NCI-H1105 treated with DMSO at 0.1 percent for 48 hours (cell line): ENCODE results near the gene RASSF5.
A peak's percentile ranks its signal among the peaks of the same experiment; 100 is the strongest.
"Not testable (repeated sequence)": the region's sequence is repeated elsewhere in the genome, so short reads cannot be mapped to it uniquely, and the experiment has no call there.

Experiments
- DNase-seq: peaks from one replicate; lab custom pipeline; 2025; lab: John Stamatoyannopoulos, UW

The RASSF5 gene

GRCh38 chr1:206476591-206476990 is 30.7 kb upstream of the RASSF5 start:
- DNase-seq: no peak

- DNase-seq: no peak
Measured at GRCh38 chr1:206477110-206477509, 30.2 kb upstream of the RASSF5 start.

DNA sequence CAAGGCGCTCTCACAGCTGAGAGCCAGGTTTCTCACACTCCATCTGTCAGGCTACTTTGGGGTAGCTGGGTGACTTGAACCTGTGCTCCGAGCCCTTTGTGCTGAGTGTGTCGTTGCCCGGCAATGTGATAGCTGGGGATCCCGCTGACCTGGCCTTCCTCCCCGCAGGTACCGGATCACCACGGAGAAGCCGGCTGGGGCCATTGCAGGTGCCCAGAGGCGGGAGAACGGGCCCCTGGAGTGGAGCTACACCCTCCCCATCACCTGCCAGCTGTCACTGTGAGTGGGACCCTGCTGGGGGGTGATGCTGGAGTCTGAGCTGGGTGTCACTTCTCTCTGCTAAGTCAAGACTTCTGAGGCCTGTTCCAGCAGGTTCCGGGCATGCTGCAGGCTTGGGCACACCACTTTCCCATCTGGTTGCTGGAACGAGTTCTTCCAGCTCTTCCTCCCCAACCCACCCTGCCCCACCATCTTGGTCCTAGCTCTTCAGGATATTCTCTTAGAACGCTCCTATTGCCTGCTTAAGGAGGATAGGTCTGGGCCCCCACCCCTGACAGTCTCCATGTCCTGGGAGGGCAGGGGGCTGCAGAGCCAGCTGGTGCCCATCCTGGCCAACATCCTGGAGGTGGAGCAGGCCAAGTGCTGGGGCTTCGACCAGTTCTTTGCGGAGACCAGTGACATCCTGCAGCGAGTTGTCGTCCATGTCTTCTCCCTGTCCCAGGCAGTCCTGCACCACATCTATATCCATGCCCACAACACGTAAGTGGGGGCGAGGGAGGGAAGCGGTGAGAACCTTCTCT is 29.6 kb upstream of the RASSF5 start:
- no peak for DNase-seq

DNA sequence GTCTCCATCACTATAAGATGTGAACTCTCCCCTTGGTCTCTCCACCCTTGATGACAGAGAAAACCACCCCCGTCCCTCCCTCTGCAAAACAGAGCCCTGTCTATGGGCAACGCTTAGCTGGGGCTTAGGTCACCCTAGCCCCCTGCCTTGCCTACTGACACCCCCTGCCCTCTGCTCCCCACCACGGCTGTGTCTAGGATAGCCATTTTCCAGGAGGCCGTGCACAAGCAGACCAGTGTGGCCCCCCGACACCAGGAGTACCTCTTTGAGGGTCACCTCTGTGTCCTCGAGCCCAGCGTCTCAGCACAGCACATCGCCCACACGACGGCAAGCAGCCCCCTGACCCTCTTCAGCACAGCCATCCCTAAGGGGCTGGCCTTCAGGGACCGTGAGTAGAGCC is 28.6 kb upstream of the RASSF5 start:
- DNase-seq: no peak

DNA sequence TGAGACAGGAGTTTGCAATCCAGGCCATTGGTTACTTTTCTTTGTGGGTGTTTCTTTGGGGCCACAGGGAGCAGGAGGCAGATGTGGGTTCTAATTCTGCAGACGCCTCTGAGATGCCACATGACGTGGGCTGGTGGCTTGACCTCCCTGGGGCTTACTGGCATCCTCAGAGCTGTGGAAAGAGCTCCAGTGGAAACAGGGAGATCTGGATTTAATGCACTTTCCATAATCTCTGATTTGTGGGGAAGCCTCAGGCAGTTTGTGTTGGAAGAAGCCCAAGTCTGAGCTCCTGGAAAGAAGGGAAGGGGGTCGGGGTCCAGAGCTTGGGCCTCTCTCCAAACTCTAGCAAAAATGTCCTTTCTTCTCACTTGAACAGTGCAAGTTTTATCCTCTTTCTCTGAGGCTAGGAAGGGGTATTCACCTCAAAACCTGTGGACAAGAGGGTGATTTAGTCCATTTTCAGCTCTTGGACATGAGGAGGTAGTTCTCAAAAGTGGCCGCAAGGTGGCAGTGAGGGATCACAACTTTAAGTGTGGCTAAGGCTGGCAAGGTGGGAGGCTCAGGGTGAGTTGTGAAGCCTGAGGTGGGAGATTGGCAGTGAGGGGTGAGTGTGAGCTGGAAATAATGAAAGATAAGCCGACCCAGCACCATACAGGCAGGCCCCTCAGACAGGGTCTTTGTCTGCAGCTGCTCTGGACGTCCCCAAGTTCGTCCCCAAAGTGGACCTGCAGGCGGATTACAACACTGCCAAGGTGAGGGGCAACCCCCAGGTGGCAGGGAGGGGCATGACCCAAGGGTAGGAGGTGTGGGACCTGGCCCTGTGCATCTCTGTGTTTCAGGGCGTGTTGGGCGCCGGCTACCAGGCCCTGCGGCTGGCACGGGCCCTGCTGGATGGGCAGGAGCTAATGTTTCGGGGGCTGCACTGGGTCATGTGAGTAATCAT is 27.9 kb upstream of the RASSF5 start:
- DNase-seq: peak; percentile 66

DNA sequence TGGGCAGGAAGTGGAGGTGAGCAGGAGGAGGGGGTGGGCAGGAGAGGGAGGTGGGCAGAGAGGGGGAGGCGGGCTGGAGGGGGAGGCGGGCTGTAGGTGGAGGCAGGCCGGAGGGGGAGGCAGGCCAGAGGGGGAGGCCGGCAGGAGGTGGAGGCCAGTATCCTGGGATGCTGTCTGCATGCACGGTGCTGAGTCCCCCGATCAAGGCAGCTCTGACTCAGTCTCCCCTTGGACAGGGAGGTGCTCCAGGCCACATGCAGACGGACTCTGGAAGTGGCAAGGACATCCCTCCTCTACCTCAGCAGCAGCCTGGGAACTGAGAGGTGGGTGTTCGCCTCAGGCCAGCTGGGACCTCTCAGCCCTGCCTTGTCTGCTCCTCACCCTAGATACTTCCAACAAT is 27.1 kb upstream of the RASSF5 start:
- DNase-seq: no peak

- peak; percentile 58 for DNase-seq
Measured at GRCh38 chr1:206482611-206483010, 24.7 kb upstream of the RASSF5 start.

GRCh38 chr1:206483864-206484263 is 23.5 kb upstream of the RASSF5 start:
- not testable (repeated sequence) for DNase-seq

DNA sequence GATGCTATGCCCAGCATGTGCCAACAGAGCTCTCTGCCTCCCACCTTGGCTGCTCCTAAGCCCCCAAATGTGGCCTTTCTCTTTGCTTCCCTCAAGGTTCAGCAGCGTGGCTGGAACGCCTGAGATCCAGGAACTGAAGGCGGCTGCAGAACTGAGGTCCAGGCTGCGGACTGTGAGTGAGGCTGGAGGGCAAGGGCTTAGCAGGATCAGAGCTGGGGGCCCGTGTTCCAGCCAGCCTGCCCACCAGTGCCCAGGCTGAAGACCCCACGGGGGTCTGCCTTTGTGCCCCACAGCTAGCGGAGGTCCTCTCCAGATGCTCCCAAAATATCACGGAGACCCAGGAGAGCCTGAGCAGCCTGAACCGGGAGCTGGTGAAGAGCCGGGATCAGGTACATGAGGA is 22.4 kb upstream of the RASSF5 start:
- no peak for DNase-seq

DNA sequence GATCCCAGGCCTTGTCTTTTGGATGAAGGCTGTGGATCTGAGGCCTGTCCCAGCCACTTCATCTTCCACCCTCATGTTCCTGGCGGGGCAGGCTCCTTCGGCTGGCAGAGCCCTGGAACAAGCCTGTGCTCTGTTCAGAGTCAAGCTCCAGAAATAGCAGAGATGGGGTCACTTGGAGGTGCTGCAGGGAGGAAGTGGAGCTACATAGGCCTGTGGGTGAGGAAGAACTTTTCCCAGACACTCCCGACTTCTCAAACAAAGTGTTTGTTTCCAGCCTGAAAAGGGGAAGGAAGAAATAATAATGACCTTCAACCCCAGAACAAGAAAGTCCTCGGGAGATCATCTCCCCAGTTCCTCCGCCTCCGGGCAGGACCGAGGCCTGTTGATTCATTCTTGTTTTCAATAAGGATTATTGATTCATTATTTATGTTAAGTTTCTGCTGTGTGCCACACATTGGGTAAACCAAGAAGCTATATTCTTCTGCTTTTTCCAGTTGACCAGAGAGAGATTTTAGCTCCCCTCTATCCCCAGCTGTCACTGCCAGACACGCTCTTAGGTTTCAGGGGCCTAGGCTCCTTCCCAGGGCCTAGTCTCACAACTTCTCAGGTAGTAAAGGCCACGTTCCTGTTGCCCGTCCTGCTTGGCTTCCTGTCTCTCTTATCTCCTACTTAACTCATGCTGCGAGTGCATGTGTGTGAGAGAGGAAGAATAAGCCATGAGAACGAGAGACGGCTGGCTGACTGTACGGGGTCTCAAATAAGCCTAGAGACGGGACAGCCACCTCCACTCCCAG is 20.1 kb upstream of the RASSF5 start:
- DNase-seq: no peak

DNA sequence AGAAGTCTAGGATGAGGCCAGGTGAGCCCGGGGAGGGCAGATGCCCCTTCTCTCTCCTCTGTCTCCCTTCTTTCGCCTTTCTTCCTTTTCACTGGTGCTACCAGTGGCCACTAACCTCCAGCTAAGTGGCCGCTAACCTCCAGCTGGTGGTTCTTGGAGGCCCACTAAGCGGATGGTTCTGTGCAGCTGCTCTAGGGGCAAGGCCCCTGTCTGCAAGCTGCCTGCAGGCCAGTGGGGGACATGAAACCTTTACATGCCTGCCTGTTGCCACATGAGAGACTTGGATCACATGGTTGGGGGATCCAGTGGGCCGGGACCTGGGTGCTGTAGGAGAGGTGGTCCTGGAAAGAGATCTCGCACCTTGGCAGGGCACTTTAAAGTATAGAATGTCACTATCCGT is 19.4 kb upstream of the RASSF5 start:
- no peak for DNase-seq

DNA sequence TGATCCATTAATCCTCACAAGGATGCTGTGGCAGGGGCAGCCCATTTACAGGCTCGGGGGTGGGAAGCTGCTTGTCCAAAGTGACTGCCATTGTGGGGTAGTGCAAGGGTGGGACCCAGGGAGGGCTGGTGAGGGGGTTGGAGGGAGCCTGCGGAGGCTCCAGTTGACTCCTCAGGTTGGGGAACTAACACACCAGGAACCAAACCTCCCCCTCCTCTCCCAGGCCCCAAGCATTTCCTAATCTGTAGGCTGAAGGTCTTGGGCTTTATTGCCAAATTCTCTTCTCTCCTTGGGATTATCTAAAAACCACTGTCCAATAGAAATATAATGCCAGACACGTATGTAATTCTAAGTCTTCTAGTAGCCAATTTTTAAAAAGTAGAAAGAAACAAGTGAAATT is 18.9 kb upstream of the RASSF5 start:
- no peak for DNase-seq

DNA sequence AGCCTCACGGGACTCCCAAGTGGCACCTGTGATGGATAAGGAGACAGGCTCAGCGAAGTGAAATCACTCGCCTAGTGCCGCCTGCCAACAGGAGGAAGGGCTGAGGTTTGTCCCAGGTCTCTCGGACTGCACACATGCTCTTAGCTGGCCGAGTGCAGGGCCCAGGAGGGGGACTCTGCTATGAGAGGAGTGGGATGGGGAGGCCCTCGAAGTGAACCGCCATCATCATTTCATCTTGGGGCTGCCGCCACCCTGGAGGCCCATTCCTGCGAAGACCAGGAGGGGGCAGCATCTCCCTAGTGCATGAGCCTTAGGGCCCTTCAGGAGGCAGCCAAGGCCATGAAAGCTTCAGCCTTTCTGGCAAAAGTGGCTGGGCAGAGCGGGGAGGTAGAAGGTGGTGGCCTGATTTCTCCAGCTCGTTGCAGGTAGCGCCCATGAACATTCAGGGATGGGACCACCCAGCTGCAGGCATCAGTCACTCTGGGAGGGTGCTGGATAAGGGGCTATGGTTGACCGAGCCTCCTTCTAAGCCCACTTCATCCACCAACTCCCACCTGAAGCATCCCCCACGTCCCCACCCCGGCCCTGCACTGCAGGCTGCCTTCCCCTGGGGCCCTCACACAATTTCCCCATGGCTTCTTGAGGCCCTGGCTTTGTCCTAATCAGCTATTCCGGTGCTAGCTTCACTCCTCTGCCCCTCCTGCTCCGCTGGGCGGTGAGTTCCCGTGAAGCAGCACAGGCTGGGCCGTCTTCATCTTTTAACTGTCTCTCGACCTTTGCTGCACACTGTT is 17.2 kb upstream of the RASSF5 start:
- DNase-seq: peak; percentile 72

GRCh38 chr1:206490771-206491405 is 16.4 kb upstream of the RASSF5 start:
- no peak for DNase-seq

DNA sequence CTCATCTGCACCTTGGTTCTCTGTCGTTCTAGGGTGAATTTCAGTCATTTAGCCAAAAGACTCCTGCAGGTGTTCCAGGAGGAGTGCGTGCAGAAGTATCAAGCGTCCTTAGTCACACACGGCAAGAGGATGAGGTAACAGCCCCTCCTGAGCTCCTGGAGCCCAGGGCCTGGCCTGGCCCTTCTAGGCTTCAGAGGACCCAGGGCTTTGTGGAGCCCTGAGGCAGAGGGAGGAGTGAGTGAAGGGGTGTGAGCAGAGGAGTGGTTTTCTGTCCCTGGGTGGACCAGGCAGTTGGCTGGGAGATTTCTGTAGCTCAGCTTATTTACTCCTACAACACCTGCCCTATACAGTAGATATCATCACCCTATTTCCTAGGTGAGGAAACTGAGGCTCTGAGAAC is 15.7 kb upstream of the RASSF5 start:
- no peak for DNase-seq

GRCh38 chr1:206492589-206492988 is 14.7 kb upstream of the RASSF5 start:
- no peak for DNase-seq

- no peak for DNase-seq
Measured at GRCh38 chr1:206493279-206493678, 14.1 kb upstream of the RASSF5 start.

GRCh38 chr1:206495011-206495461 is 12.3 kb upstream of the RASSF5 start:
- no peak for DNase-seq

GRCh38 chr1:206495493-206496046 is 11.8 kb upstream of the RASSF5 start:
- no peak for DNase-seq

DNA sequence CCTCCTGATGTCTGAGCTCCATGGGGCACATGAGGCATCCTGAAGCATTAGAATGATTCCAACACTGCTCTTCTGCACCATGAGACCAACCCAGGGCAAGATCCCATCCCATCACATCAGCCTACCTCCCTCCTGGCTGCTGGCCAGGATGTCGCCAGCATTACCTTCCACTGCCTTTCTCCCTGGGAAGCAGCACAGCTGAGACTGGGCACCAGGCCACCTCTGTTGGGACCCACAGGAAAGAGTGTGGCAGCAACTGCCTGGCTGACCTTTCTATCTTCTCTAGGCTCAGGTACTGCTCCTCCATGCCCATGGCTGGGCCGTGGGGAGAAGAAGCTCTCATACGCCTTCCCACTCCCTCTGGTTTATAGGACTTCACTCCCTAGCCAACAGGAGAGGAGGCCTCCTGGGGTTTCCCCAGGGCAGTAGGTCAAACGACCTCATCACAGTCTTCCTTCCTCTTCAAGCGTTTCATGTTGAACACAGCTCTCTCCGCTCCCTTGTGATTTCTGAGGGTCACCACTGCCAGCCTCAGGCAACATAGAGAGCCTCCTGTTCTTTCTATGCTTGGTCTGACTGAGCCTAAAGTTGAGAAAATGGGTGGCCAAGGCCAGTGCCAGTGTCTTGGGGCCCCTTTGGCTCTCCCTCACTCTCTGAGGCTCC is 11.1 kb upstream of the RASSF5 start:
- peak; percentile 12 for DNase-seq
